ENCODE data around the gene CNTN6. TPM values are rescaled to one million over a fixed set of nuclear protein-coding genes. Genes with fewer than 3 reads are reported as not detected.

Gene CNTN6
- total RNA-seq, 1 donor from 2014 or later: 2.2 TPM

GRCh38 chr3:1072041-1072440 lies 20.8 kb upstream of the CNTN6 start:
- Histone ChIP-seq H2AFZ (replicated peaks) (no peak overlapping the region), H3K79me2 (ENCODE audit: low read depth) (no peaks in the 10 kb centered on the region), H3K4me2 (no peak overlapping the region), H3K9me3 (ENCODE audit: low read depth) (no peaks in the 10 kb centered on the region), H3K27ac (no peak overlapping the region), H3K4me3 (no peak overlapping the region), H3K36me3 (no peaks in the 10 kb centered on the region), H3K4me1 (no peaks in the 10 kb centered on the region), H3K9ac (no peak overlapping the region), H4K20me1 (ENCODE audit: low read depth) (no peaks in the 10 kb centered on the region), H3K27me3 (no peaks in the 10 kb centered on the region), H3F3A (ENCODE audit: low read depth) (no peaks in the 10 kb centered on the region)
- Mint-ChIP-seq H3K27ac (no peak overlapping the region), H3K4me3 (no peak overlapping the region), H3K36me3 (no peaks in the 10 kb centered on the region), H3K9me3 (no peaks in the 10 kb centered on the region), H3K4me1 (no peaks in the 10 kb centered on the region), H3K27me3 (ENCODE audit: insufficient read depth, low read depth) (peaks cover 2% of the 10 kb centered on the region)
- no peak for TF ChIP-seq CTCF (IDR thresholded peaks at IDR 0.05)
- TF ChIP-seq EZH2phosphoT487 (IDR thresholded peaks at IDR 0.05): no peak
- no peak for TF ChIP-seq EZH2 (IDR thresholded peaks at IDR 0.05)
- no peak for DNase-seq (ENCODE audit: low spot score)

GRCh38 chr3:1079662-1080061 lies 13.2 kb upstream of the CNTN6 start:
- no peaks in the 10 kb centered on the region for H3K36me3 Mint-ChIP-seq
- H3K9me3 Mint-ChIP-seq: no peaks in the 10 kb centered on the region

GRCh38 chr3:1082108-1082507 lies 10.7 kb upstream of the CNTN6 start:
- Histone ChIP-seq H3K4me2 (no peak overlapping the region), H3F3A (ENCODE audit: low read depth) (no peaks in the 10 kb centered on the region), H3K9ac (no peak overlapping the region), H3K36me3 (no peaks in the 10 kb centered on the region), H3K27ac (no peak overlapping the region), H3K9me3 (ENCODE audit: low read depth) (no peaks in the 10 kb centered on the region), H3K4me3 (no peak overlapping the region), H2AFZ (replicated peaks) (peak overlapping the region; percentile 71), H3K27me3 (no peaks in the 10 kb centered on the region), H4K20me1 (ENCODE audit: low read depth) (no peaks in the 10 kb centered on the region), H3K4me1 (no peaks in the 10 kb centered on the region), H3K79me2 (ENCODE audit: low read depth) (no peaks in the 10 kb centered on the region)
- Mint-ChIP-seq H3K4me1 (peaks cover 5% of the 10 kb centered on the region), H3K4me3 (no peak overlapping the region), H3K27ac (peak overlapping the region; percentile 26), H3K27me3 (ENCODE audit: insufficient read depth, low read depth) (peaks cover 3% of the 10 kb centered on the region), H3K36me3 (no peaks in the 10 kb centered on the region), H3K9me3 (no peaks in the 10 kb centered on the region)
- peak; percentile 77 for DNase-seq (ENCODE audit: low spot score)
- TF ChIP-seq CTCF (IDR thresholded peaks at IDR 0.05) (peak; percentile 82), EZH2phosphoT487 (IDR thresholded peaks at IDR 0.05) (no peak), EZH2 (IDR thresholded peaks at IDR 0.05) (no peak)

More at GRCh38 chr3:1079662-1080061, 13.2 kb upstream of the CNTN6 start:
- Histone ChIP-seq H3K79me2 (ENCODE audit: low read depth) (no peaks in the 10 kb centered on the region), H3K9me3 (ENCODE audit: low read depth) (no peaks in the 10 kb centered on the region), H3K27me3 (no peaks in the 10 kb centered on the region), H3K36me3 (no peaks in the 10 kb centered on the region), H3K4me2 (no peak overlapping the region), H3K4me1 (no peaks in the 10 kb centered on the region), H2AFZ (replicated peaks) (no peak overlapping the region), H3K27ac (no peak overlapping the region), H3K4me3 (no peak overlapping the region), H4K20me1 (ENCODE audit: low read depth) (no peaks in the 10 kb centered on the region), H3K9ac (no peak overlapping the region), H3F3A (ENCODE audit: low read depth) (no peaks in the 10 kb centered on the region)
- peak; percentile 14 for DNase-seq (ENCODE audit: low spot score)
- H3K27ac Mint-ChIP-seq: no peak overlapping the region
- H3K4me1 Mint-ChIP-seq: peaks cover 2% of the 10 kb centered on the region
- H3K27me3 Mint-ChIP-seq (ENCODE audit: insufficient read depth, low read depth): peaks cover 3% of the 10 kb centered on the region
- no peak overlapping the region for H3K4me3 Mint-ChIP-seq
- TF ChIP-seq CTCF (IDR thresholded peaks at IDR 0.05): no peak
- TF ChIP-seq EZH2 (IDR thresholded peaks at IDR 0.05): no peak
- TF ChIP-seq EZH2phosphoT487 (IDR thresholded peaks at IDR 0.05): no peak
